HG03469 (cell line): ENCODE data around the gene BCAP31.
"Not testable (repeated sequence)": the region's sequence is repeated elsewhere in the genome, so short reads cannot be mapped to it uniquely, and the experiment has no call there.

Experiments
- ATAC-seq: cut with Tn5 transposase; IDR thresholded peaks from one replicate; pipeline ENCODE4 v1.9.1; 2021; ENCODE audit warnings: mild to moderate bottlenecking, moderate library complexity, moderate number of reproducible peaks; ENCODE audit not compliant: unreplicated experiment

Gene BCAP31

DNA sequence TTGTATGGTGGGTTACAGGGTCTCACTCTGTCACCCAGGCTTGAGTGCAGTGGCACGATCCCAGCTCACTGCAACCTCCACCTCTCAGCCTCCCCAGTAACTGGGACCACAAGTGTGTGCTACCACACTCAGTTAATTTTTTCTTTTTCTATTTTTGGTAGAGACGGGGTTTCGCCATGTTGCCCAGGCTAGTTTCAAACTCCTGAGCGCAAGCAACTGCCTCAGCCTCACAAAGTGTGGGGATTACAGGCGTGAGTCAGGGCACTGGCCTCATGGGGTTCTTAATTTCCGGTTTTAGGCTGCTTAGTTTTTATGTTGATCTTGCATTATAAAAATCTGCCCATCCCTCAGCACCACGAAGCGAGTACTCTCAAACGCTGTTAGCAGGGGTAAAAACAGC lies 6.7 kb downstream of the BCAP31 start:
- no peak for ATAC-seq

- no peak for ATAC-seq
These were observed 9.9 kb downstream of the BCAP31 start for GRCh38 chrX:153714256-153714655.

- no peak for ATAC-seq
These were observed 14.2 kb downstream of the BCAP31 start for GRCh38 chrX:153709726-153710674.

DNA sequence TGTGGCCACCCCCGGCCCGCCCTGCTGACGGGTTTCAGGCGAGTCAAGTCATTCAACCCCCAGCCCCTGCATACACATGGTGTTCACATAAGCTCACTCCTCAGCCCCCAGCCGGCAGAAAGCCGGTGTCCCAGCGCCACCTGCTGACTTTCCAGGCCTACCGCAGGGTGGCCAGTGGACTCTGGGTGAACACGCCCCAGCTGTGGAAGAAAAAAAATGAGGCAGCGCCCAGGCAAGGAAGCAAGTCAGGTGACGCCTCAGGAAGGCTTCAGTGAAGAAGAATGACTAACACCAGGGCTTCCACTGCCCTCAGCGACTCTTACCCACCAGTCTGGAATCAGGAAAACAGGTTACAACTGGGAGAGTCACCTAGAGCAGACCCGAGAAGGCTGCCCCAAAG lies 15.8 kb downstream of the BCAP31 start:
- ATAC-seq, result no peak

DNA sequence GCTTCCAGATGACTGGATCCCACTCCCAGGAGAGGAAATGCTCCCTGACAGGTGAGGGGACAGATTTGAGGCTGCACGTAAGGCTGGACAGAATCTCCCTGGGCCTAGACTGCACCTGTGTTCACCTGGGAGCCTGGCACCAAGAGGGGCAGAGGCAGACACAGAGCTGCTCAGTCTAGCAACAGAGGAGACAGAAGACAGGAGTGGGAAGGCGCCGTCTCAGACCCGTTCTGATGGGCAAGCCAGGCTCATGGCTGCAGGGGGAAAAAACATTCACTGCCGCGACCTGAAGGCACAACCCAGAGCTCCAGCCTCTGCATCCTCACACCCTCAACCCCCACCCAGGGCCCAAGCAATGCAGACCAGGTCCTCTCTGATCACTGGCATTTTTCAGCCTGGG lies 16.8 kb downstream of the BCAP31 start:
- no peak for ATAC-seq

DNA sequence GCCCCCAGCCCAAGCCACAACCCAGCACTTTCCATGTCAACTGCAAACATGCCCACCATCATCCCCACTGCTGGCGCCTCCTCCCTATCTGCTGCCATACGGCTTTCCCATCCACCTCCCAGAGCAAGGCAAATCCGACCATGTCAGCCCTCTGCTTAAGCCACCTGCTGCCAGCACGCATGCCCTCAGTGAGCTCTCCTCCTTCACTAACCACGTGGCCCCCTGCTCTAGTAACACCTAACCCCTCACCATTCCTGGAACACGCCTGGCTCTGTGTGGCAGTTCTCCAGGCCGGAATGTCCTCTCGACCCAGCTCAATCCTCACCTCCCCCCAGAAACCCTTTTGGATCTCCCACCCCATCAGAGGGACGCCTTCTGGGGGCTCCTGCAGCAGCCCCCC lies 17.4 kb downstream of the BCAP31 start:
- no peak for ATAC-seq

DNA sequence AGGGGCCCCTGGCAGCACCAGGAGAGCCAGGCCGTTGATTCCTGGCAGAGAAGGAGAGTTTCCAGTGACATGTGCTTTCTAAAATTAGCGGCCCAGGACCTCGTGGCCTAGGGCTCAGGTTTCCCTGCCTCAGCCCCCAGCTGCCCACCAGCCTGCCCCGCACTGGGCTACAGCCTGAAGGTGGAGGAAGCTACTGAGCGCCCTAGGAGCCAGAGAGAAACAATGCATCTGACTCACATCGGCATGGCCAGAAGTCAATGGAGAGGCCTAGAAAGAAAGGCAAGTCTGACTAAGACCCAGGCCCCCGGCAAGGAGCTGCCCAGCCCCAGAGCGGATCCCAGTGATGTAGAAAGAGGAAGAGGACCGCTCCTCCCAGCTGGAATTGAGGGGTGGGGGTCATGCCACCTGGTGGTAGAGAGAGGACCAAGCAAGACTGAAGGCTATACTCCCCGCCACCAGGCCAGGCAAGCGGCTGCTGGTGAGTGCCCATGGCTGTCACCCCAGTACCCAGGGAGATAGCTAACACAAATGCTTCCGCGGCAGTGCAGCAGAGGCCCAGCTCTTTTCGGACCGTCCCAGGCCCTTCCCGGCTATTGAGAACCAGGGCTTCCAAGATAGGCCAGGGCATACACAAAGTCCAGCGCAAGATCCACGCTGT lies 18.7 kb downstream of the BCAP31 start:
- ATAC-seq, result not testable (repeated sequence)

GRCh38 chrX:153704631-153705402 lies 19.4 kb downstream of the BCAP31 start:
- not testable (repeated sequence) for ATAC-seq

DNA sequence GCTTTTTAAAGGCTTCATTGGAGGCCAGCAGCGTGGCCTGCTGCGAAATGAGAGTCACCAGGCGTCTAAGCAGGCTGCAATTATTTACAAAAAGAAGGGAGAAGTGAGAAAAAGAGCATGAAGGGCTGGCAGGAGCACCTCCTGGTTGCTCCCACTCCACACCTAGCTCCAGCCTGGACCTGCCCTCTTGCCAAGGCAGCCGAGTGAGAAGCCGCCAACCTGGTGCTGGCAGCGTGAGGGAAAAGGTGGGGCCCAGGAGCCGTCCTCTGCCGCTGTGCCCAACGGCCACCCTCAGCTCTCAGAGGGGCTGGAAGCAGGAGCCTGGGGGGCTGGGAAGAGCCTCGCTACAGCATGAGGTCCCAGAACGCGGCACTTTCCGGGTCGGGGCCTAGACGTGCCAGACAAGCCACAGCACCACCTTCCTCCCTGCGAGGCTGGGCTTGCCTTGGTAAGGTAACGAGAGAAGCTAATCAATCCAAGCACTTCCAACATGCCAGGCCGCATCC lies 20.1 kb downstream of the BCAP31 start:
- ATAC-seq, result no peak

GRCh38 chrX:153703036-153703370 lies 21.2 kb downstream of the BCAP31 start:
- no peak for ATAC-seq

GRCh38 chrX:153702336-153703035 lies 21.7 kb downstream of the BCAP31 start:
- ATAC-seq, result no peak

DNA sequence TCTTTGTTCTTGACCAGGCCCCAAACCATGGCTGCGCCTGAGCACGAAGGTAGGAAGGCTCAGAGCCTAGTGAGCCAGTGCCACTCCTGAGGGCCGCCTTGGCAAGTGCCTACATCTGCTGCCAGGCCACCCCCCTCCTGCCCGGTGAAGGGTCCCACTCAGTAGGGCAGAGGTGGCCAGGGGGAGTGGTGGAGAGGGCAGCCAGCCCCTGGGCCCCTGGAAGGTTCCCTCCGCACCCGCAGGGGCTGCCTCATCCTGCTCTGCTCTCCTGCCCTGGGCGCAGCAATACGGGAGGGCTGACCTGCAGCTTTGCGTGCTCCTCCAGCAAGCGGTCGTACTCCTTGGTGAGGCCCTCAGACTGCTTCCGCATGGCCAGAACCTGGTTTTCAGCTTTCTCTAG lies 22.5 kb downstream of the BCAP31 start:
- no peak for ATAC-seq

GRCh38 chrX:153700967-153701366 lies 23.2 kb downstream of the BCAP31 start:
- no peak for ATAC-seq

DNA sequence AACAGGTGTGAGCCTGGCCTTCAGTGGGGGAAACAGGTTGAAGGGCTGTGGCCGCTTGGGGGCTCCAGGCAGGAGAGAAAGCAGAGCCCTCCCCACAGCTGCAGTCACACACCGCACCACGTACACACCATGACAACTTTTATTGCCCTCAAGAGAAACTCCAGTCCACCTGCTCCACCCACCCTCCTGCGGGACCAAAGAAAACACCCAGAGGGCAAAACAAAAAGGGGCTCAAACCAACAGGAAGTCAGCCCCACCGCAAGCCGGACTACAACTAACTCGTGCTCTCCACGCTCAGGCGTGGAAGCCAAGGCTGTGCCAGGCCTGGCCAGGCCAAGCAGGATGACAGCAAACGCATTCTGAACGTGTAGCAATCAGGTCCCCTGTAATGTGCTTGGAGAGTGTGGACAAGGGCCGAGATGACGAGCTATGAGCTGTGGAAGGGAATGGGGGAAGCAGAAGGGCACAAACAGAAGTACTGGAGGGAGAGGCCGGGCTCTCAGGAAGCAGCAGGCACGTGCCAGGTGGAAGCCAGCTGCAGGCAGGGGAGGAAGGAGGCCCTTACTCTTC lies 23.7 kb downstream of the BCAP31 start:
- no peak for ATAC-seq

- not testable (repeated sequence) for ATAC-seq
These were observed 24.3 kb downstream of the BCAP31 start for GRCh38 chrX:153699784-153700371.

GRCh38 chrX:153699210-153699783 lies 24.9 kb downstream of the BCAP31 start:
- ATAC-seq, result not testable (repeated sequence)

GRCh38 chrX:153697924-153698865 lies 26.0 kb downstream of the BCAP31 start:
- no peak for ATAC-seq

DNA sequence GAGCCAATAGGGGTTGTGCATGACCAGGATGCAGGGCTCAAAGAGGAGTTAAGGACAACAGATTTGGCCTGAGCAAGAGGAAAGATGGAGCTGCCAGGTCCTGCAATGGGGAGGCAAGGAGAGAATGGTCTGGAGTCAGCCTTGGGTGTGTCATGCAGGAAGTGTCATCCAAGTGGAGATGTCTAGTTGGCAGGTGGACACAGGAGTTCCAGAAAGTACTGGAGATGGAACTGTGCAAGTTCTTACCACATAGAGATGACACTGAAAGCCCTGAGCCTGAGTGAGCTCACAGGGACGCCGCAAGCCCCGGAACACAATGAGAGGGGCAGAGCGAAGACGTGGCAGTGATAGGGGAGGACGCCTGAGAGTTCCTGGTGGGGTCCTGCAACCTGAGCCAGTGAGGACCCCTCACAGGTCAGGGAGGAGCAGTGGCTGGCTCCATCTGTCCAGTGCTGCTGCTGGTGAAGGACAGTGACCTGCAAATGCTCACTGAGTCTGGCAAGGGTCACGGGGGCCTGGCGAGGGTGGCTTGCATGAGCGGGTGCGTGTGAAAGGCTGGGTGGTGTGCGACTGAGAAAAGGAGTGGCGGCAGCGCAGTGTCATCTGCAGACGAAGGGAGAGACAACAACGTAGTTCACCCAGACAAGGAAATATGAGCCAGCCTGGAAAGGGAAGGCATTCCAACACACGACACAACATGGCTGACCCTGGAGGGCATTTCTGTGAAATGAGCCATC lies 27.0 kb downstream of the BCAP31 start:
- not testable (repeated sequence) for ATAC-seq
